ENCODE data around the gene PHF21A.

DNA sequence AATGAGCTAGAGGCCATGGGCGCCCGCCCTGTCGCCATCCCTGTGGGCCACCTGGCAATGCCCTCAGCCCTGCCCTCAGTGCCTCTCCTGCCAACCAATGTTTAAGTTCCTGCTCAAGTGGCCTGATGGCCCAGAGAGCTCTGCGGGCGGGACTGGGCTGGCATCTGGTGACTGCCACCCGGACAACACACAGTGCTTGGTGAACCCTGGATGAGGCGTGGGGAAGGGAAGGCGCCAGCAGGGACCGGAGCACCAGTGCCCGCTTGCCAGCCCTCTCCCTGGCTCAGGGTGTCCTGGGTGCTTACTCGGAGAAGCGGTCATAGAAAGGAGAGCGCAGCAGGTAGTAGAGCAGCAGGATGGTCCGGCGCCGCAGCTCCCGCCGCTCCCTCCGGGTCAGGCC is 207.7 kb downstream of the PHF21A start:
- TF ChIP-seq, protein P1, sequence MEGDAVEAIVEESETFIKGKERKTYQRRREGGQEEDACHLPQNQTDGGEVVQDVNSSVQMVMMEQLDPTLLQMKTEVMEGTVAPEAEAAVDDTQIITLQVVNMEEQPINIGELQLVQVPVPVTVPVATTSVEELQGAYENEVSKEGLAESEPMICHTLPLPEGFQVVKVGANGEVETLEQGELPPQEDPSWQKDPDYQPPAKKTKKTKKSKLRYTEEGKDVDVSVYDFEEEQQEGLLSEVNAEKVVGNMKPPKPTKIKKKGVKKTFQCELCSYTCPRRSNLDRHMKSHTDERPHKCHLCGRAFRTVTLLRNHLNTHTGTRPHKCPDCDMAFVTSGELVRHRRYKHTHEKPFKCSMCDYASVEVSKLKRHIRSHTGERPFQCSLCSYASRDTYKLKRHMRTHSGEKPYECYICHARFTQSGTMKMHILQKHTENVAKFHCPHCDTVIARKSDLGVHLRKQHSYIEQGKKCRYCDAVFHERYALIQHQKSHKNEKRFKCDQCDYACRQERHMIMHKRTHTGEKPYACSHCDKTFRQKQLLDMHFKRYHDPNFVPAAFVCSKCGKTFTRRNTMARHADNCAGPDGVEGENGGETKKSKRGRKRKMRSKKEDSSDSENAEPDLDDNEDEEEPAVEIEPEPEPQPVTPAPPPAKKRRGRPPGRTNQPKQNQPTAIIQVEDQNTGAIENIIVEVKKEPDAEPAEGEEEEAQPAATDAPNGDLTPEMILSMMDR (conservative IDR thresholded peaks at IDR 0.05; ENCODE audit: low read length) = no peak
- TF ChIP-seq EZH2phosphoT487 (IDR thresholded peaks at IDR 0.05; ENCODE audit: borderline replicate concordance, low read depth, low read length) = no peak
